Stimulated activated CD4-positive, alpha-beta T cell treated with anti-CD3 and anti-CD28 coated beads, TNF-alpha, amount 100 ng/mL, for 24 hours (primary cell): ENCODE results near the gene MRM3.
"Not testable (repeated sequence)": the region's sequence is repeated elsewhere in the genome, so short reads cannot be mapped to it uniquely, and the experiment has no call there.

Experiments
- DNase-seq, 3 experiments: peaks; one replicate each; pipeline ENCODE4 v3.0.0-alpha.2; 2020; ENCODE audit warnings: low read depth in 3 of 3

Gene MRM3

DNA sequence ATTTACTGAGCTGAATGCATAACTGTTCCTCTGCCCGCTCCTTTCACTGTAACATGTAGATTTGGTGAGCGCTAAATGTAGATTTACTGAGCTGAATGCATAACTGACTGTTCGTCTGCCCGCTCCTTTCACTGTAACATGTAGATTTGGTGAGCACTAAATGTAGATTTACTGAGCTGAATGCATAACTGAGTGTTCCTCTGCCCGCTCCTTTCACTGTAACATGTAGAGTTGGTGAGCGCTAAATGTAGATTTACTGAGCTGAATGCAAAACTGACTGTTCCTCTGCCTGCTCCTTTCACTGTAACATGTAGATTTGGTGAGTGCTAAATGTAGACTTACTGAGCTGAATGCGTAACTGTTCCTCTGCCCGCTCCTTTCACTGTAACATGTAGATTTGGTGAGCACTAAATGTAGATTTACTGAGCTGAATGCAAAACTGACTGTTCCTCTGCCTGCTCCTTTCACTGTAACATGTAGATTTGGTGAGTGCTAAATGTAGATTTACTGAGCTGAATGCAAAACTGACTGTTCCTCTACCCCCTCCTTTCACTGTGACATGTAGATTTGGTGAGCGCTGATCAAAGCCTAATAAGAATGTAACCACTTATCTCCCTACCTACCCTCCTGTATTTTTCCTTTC is 26.7 kb upstream of the MRM3 start:
- DNase-seq, result not testable (repeated sequence)

DNA sequence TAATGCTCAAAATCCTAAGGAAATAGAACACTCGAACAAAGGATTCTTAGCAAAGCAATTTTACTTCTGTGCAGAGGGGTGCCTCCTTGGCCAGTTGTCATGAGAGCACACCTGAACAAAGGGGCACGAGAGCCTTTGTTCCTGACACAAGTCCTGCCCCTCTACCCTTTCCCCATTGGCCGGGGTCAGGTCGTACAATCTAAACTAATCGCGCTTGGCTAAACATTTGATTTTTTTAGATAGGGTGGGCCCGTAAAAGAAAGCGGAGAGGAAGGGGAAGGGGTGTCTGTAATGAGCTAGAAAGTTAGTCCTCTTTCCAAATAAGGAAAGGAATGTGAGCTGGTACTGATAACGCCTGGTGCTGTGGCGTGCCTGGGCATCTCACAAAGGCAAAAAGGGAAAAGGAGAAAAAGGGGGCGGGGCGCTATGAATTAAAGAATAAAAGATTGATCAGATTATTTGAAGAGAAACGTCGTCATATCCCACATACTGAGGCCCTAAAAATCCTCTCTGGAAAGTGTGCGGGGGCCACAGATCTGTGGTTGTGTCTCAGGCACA is 26.1 kb upstream of the MRM3 start:
- not testable (repeated sequence) for DNase-seq

DNA sequence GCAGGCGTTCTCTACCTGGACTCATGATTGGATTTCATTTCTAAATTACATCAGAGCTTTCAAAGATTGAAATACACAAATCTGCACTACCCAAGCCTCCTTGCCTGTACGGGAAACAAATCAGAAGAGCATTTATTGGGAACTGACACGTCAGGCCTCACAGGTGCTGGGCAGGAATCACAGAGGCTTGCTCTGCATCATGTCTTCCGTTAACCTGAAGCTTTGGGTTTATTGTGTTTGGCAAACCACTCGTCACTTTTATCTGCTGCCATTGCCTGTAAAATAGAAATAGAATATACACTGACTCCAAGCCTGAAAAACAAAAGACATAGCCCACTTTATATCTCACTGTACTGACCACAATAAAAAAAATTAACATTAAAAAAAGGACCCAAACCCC is 22.2 kb upstream of the MRM3 start:
- no peak for DNase-seq

DNA sequence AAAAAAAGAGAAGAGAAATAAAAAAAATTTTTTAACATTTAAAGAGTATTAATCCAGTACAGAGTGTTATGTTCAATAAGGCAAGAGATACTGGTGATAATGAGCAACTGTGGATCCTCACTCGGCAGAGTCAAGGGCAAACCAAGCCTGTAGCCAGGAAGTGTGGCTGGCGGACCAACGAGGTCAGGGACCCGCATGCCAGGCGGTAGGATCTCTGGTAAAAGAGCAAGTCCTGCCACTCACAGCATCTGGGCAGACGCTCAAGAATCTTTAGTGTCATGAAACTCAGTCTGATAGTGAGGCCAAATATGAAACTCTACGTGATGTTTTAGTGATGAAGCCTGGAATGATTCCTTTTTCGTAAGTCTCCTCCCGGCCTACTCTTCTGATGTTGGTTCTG is 21.8 kb upstream of the MRM3 start:
- DNase-seq, result no peak

DNA sequence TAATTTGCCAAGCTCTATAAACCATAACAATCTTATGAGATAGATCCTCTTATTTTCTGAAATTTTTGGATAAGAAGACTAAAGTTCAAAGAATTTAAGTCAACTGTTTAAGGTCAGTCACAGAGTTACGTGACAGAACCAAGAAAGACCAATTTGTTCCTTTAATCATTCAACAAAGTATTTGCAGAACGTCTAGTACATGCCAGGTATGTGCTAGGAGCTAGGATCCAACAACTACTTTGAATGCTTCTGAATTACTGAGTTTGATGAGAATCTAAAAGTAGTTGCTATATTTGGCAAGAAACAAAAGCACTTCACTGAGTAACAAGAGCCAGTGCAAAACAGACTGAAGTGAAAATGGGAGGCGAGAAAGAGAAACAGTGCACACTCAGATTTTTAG is 15.1 kb upstream of the MRM3 start:
- no peak for DNase-seq

DNA sequence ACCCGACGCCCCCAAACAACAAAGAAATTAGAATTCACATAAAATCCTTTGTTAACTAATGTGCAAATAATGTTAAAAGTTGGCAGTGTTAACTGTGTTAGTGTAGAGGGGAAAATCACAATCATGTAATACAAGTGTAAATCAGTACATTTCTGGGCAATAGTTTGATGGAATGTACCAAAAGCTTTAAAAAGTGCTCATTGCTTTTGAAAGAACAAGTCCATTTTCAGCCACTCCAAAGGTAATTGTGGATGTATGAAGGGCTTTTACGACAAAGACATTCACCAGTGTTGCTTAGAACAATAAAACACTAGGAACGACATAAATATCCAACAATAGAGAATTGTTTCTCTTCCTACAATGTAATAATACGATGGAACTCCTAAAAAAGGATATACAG is 9.1 kb upstream of the MRM3 start:
- no peak for DNase-seq

DNA sequence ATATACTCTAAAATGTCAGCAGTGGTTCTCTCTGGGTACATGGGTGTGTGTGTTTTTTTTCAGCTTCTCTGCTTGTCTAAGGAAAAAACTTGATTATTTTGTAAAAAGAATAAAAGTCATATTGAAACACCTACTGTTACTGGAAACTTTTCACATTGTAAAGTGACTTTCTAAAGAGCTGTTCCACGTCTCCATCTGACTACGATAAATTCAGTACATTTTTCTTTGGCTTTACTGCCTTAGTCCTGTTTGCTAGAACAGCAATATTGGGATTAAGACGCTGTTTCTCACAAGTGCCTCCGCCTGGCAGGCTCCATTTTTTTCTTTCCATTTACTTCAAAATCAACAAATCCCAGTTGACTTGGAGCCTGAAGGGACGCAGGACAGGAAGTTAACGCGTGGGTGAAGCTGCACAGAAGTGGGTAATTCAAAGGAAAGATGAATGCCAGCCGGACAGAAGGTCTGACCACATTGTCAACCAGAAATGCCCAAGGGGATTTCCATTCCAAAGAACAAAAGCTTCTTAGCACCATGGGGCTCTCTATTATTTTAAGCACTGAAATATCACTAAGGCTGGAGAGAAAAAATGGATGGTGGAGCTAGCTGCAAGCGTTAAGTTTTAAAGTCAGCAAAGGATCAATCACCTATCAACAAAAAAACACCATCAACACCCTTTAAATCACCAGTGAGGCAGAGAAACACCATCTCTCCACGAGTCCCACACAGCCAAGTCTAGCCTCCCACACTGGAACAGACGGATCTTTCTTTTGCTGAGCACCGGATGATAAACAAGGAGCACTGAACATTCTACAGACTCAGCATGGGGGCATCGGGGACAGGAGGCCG is 8.5 kb upstream of the MRM3 start:
- DNase-seq, result no peak

DNA sequence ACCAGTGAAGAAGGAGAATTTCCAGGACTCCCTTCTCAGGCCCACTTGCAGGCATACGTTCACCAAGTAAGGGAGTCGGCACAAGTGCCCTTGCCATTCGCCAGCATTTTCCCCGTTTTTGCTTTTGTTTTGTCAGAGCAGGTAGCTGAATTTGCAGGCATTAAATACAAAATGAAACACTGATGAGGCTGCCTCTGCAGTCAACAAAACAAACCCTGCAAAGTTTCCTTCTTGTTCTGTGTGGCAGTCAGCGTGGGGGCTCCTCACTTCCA is 7.9 kb upstream of the MRM3 start:
- DNase-seq, result no peak

DNA sequence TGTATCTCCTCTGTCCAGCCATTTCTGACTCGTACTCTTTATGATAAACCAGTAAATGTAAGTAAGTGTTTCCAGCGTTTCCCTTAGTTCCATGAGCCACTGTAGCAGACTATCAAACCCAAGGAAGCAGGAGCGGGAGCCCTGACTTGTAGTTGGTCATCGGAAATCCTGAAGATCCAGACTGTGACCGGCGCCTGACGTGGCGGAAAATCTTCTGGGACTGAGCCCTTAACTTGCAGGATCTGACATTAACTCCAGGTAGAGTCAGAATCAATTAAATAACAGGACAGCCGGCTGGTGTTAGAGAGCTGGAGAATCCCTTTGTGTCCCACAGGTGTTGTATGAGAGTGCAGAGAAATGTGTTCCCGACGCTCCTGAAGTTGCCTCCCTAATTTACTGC is 4.1 kb upstream of the MRM3 start:
- no peak for DNase-seq

DNA sequence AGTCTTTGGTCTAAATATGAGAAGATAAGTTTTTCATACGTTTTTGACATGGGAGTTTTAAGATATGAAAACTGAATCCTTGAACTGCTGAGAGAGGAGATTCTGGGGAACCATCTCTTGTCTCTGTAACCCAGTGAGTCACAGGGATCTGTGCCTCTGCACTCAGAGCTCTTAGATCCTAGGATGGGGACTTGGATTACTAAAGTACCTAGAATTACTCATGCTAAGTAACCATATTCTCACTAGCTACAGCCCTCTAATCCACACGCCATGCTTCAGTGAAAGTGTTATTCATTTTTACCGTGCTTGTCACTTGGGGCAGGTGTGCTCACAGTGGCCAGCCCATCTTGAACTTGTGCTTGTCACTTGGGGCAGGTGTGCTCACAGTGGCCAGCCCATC is 2.0 kb downstream of the MRM3 start:
- DNase-seq, result no peak

DNA sequence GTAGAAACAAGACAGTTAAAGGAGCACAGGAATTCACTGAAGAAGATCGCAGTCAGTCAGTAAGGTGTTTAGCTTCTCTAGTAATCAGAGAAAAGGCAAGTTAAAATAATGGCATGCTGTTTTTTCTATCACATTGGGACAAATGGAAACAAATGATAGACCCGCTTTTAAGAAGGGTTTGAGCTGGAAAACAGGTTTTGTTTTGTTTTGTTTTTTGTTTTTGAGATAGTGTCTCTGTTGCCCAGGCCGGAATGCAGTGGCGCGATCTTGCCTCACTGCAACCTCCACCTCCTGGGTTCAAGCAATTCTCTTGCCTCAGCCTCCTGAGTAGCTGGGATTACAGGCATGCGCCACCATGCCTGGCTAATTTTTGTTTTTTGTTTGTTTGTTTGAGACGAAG is 3.7 kb downstream of the MRM3 start:
- DNase-seq, result not testable (repeated sequence)

DNA sequence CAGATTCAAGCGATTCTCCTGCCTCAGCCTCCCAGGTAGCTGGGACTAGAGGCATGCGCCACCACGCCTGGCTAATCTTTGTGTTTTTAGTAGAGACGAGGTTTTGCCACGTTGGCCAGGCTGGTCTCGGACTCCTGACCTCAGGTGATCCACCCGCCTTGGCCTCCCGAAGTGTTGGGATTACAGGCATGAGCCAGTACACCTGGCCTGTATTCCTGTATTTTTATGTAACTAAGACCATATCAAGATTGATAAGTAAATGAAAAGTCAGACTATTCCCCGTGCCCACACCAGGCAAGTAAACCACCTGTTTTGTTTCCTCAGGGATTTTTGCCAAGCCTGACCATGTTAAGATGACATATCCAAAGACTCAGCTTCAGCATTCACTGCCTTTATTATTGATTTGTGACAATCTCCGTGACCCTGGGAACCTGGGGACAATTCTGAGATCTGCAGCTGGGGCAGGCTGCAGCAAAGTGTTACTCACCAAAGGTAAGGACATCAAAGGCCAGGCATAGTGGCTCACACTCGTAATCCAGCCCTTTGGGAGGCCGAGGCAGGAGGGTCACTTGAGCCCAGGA is 5.6 kb downstream of the MRM3 start:
- no peak for DNase-seq

DNA sequence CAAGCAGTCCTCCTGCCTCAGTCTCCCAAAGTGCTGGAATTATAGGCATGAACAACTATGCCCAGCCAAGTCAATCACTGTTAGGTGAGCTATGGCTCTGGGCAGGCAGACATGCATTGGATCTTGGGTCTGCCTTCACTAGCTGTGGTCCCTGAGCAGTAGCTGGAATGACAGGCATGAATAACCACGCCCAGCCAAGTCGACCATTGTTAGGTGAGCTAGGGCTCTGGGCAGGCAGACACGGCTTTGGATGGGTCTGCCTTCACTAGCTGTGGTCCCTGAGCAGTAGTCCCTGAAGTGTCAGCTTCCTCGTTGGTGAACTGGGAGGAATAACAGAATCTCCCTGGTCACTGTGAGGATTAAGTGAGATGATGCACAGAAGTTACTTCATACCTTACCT is 6.4 kb downstream of the MRM3 start:
- no peak for DNase-seq

DNA sequence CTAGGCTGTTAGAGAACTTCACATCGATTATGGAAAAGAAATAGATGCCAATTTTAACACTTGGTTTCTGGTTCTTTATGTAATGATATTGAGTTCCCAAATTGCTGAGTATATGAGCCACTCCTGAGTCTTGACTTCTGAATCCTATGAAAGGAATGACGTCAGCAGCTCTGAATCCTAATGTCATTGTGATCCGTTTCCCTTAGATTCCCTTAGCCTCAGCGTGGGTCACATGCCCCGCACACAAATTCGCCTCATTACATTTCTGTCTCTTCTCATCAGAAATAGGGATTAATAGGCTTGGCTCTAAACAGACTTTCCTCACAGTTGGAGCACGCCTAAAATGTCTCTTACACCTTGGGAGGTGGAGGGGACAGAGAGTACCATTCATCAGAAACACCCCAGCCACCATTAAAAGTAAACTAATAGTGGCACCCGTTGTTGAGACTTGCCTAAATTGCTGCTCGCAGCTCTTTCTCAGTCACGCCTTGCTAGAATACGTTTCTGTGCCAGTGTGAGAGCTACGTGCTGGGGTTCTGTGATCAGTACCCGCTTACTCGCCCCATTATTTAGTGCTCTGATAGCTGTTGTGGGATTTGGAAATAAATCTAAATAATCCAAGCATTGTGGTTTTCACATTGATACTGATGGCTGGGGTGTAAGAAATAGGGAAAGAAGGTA is 7.1 kb downstream of the MRM3 start:
- DNase-seq, result no peak

DNA sequence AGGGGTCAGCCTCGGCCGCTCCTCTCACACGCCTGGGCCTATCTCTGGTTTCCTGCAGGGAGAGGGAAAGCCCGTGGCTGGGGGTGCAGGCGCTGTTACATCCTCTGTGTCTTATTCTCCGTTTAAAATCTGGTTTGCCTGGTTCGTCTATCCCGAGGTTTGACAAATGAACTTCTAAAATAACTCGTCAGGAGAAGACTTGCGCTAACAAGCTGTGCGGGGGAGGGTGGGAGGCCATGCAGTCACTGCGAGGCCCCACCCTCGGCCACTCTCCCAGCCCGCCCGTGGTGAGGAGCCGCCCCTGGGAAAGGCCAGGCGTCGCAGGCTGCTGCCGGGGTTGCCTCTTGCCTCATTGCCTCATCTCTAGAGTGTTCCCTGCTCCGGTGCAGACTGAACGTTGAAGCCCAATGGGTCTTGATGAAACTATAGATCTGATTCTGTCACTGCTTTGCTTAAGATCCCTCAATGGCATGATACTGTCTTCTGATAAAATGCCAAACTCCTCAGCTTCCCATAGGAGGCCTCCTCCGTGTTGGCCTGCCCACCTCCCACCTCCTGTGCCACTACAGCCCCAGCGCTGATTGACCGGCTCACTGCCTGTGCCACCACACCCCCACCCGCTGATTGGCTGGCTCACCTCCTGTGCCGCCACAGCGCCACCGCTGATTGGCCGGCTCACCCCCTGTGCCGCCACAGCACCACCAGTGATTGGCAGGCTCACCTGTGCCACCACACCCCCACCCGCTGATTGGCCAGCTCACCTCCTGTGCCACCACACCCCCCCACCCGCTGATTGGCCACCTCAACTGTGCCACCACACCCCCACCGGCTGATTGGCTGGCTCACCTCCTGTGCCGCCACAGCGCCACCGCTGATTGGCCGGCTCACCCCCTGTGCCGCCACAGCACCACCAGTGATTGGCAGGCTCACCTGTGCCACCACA is 8.0 kb downstream of the MRM3 start:
- not testable (repeated sequence) for DNase-seq

DNA sequence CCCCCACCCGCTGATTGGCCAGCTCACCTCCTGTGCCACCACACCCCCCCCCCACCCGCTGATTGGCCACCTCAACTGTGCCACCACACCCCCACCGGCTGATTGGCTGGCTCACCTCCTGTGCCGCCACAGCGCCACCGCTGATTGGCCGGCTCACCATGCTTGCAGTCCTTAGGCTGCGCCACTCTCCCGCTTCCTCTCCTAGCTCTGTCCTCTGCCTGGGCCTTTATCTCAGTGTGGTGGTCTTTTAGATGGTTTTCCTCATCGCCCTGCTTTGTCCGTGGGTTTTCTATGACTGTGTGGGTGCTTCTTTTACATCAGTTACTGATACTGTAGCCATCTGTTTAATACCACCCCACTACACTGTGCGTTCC is 8.7 kb downstream of the MRM3 start:
- DNase-seq, result not testable (repeated sequence)

DNA sequence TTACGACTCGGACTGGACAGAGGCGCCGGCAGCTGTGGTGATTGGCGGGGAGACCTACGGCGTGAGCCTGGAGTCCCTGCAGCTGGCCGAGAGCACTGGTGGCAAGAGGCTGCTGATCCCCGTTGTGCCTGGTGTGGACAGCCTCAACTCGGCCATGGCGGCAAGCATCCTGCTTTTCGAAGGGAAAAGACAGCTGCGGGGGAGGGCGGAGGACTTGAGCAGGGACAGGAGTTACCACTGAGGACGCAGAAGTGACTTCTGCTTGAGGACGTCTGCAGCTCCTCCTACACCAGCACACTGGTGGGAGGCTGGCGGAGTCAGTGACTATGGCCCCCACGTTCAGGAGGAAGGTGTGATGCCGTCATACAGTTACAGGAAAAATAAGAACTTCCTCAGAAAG is 9.7 kb downstream of the MRM3 start:
- DNase-seq, result no peak

DNA sequence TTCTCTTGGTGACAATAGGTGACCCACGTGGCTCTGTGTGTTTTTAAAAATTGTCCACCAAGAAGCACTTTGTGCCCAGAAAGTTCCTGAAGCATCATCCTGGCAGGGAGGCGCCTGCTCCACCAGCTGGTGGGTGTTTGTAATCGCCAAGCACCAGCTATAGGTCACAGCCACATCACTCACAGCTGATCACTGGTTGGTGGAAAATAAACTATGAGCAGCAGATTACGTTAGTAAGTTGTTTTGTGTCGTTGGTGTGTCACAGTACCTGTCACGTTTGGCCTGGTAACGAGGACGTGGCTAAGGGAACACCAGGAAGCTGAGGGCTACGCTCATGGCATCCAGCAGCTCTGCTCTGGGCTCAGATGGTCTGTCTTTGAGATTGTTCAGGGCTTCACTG is 10.1 kb downstream of the MRM3 start:
- no peak for DNase-seq

DNA sequence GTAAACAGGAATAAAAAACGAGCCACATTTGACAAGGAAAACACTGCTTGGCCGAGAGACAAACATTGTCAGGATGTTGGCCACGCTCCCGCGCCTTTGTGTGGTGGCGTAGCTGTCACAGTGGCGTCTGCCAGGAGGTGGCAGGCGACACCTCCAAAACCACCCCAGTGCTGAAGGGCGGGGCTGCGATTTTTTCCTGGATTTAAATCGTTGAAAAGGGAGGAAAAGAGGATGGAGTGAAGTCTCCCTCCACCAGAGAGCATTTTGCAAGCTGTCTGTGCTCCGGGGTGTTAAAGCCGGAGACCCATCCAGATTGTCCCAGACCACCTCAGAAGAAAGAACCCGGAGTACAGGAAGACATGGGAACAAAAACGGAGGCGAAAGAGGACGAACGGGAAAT is 12.7 kb downstream of the MRM3 start:
- peak in 2 of 3 experiments; percentile 8 to 37 for DNase-seq

DNA sequence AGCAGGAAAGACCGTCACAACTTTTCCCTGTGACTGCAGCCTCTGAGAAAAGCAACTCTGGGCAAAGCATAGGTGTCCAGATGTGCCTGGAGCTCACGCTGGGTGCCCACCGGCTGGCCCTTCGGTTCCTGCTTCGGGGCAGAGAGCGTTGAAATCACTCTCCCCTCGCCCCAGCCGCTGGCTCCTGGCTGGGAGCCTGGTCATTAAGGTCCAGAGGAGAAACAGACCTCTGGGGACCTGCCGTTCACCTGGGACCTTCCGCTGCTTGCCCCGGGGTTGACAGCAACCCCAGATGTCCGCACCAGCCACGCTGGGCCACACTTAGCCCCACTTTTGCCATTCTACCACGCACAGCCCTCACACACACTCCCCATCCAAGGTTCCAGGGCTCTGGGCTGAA is 13.1 kb downstream of the MRM3 start:
- no peak for DNase-seq

DNA sequence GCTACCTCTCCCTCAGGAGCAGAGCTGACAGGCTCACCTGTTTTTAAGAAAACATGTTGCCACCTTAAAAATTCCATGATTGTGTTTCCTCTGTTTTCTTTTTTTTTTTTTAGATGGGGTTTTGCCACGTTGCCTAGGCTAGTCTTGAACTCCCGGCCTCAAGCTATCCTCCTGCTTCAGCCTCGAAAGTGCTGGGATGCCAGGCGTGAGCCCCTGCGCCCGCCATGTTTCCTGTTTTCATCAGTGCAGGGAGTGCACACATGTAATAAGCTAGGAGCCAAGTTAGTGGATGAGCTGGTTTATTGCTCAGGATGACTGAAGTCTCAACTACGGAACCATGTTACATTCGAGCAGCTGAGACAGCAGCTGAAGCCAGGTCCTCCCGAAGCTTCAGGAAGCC is 13.6 kb downstream of the MRM3 start:
- no peak for DNase-seq
